Endometrial microvascular endothelial cells (primary cell): ENCODE data around the gene FCRL6. TPM values are rescaled to one million over a fixed set of nuclear protein-coding genes. Genes with fewer than 3 reads are reported as not detected.

Experiments
- in situ Hi-C: cut with HindIII; loops from 2 replicates; pipeline ENCODE4 v1.10.0; 2017; ENCODE audit warnings: low sequenced_read_pairs, low pct_unique_long_range_greater_than_20kb; ENCODE audit errors: inconsistent ontology term
- total RNA-seq: library from RNA; depleted of rRNA; stranded (reverse); fragments of >200 nt; gene quantifications from one replicate; pipeline ENCODE4 v1.2.3, GENCODE V29; 2015; ENCODE audit errors: inconsistent ontology term

The FCRL6 gene
- total RNA-seq, 1 donor from 2014 or later = not detected

DNA sequence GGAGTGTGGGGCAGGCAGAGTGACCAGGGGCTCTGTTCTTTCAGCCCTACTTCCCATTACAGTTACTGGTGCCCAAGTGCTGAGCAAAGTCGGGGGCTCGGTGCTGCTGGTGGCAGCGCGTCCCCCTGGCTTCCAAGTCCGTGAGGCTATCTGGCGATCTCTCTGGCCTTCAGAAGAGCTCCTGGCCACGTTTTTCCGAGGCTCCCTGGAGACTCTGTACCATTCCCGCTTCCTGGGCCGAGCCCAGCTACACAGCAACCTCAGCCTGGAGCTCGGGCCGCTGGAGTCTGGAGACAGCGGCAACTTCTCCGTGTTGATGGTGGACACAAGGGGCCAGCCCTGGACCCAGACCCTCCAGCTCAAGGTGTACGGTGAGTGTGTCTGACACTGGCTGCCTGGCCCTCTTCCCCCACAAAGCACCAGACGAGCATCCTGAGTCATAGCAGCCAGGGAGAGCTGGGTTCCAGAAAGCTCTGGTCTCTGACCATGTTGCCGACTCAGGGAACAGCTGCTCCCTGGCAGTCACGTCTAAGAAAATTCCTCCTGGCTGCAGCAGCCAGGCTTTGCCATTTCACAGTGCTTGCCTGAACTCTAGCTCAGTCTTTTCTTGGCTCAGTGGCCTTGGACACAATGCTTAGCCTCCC lies 27.8 kb downstream of the FCRL6 start:
- in situ Hi-C loops = no loop called here

DNA sequence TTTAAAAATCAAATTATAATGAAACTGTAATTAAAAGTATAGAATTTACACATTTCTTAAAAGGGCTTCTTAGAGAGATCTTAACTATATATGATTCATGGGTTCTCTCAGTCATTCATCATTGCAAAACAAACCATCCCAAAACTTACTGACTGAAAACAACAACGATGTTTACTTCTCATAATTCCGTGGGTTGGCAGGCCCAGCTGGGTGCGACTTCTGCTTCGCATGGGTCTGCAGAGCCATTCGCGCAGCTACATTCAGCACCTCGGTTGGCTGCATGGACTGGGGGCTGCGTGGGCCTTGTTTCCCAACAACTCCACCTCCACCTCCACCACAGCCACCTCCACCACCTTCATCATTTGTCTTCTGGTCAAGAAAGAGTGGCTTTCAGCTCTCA lies 28.6 kb downstream of the FCRL6 start:
- in situ Hi-C loops = no loop called here

DNA sequence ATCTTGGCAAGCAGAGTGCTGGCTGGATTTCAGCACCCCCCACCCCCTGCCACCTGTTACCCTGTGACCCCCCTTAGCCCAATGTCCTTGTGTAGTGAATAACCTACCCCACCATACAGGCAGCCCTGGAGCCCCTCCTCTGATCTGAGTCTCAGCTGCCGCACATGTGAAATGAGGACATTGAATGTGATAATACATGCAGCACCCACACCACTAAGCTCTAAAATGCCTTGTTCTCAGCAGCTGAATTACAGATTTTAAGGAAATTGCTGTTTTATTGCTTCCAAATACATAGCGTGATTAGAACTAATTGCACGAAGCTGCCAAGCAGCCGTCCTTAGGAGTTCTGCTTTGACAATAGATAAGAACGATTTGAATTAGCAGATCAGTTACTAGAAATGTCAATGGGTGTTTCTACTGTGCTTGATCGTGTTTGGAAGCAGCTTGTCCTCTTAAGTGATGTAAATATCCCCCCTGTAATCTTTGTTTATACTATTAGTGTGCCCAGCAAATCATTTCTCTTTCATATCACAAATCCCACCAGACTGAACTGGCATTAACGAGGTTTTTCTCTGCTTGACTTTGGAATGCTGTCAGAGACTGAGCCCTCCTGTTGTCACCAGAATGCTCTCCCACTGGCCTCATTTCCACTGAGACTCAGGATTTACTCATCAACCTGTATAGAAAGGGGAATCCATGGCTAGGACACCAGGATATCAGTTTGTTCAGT lies 29.4 kb downstream of the FCRL6 start:
- in situ Hi-C loops = no loop called here

DNA sequence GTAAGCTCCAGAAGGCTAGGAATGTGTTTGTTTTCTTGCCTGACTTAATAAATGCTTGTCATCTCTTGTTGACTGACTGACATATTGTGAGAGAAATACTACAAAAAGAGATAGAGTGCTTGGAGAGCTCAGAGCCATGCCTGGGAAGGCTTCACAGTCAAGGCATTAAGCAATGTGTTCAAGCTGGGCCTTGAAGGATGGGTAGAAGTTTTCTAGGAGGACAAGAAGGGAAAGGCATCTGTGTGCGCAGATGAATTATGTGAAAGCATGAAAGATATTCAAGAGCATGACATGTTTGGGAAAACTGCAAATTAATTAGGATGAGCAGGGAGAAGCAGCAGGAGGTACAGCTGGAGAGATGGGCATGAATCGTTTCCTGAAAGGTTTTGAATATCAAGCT lies 30.1 kb downstream of the FCRL6 start:
- in situ Hi-C loops = no loop called here

DNA sequence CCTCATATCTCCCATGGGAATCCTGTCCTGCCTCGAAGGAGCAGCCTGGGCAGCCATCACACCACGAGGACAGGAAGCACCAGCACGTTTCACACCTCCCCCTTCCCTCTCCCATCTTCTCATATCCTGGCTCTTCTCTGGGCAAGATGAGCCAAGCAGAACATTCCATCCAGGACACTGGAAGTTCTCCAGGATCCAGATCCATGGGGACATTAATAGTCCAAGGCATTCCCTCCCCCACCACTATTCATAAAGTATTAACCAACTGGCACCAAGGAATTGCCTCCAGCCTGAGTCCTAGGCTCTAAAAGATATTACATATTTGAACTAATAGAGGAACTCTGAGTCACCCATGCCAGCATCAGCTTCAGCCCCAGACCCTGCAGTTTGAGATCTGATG lies 33.2 kb downstream of the FCRL6 start:
- in situ Hi-C loops = no loop called here

DNA sequence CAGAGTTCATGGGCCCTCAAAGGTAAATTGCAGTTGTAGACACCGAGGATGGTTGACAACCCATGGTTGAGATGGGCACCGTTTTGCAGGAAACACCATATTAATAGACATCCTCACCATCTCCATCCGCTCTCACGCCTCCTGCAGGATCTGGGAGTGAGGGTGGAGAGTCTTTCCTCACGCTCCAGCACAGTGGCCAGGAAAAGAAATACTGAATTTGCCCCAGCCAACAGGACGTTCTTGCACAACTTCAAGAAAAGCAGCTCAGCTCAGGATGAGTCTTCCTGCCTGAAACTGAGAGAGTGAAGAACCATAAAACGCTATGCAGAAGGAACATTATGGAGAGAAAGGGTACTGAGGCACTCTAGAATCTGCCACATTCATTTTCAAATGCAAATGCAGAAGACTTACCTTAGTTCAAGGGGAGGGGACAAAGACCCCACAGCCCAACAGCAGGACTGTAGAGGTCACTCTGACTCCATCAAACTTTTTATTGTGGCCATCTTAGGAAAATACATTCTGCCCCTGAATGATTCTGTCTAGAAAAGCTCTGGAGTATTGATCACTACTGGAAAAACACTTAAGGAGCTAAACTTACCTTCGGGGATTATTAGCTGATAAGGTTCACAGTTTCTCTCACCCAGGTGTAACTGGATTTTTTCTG lies 33.8 kb downstream of the FCRL6 start:
- in situ Hi-C loops = no loop called here

DNA sequence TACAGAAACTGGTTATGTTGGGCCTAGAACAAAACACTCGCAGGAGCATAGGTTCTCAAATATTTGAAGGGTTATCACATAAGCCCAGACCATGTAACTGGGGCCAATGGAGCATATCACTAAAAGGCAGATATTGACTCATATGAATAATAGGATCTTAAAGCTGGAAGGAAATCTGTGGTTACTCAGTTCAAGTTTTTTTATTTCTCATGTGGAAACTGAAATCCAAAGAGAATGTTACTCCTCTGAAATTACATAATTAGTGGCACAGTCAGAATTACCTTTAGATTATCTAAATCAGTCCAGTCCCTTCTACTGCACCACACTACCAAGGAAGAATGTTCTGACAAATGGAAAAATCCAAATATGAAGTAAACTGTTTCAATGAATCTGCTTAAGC lies 36.6 kb downstream of the FCRL6 start:
- in situ Hi-C loops = no loop called here

DNA sequence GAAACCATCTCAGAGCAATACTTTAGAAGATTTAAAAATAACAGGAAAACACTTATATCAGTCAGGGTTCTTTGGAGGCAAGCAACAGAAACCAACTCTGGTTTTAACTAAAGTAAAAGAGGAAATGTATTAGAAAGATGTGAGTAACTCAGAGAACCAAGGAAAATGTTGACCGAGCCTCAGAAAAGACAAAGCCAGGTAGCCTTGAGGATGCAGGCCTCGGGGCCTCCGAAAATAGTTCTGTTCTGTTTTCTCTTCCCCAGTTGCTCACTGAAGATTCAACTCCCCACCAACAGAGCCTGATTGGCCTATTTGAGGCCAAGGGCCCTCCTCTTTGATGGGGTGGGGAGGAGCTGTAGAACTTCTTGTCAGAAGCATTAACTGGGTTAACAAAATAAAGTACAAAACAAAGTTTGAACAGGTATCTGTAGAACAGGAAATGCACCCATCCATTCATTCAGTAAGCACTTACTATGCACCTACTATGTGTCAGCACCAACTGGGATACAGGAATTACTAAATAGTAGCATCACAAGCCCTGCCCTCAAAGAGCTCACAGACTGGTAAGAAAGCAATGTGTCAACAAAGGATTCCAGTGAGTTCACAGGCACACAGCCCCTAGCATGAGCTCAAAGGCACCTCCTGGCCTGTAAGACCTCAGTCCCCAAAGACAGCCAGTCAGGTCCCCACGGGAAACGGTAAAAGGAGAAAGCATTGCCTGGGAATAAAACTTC lies 37.1 kb downstream of the FCRL6 start:
- in situ Hi-C loops = no loop called here

DNA sequence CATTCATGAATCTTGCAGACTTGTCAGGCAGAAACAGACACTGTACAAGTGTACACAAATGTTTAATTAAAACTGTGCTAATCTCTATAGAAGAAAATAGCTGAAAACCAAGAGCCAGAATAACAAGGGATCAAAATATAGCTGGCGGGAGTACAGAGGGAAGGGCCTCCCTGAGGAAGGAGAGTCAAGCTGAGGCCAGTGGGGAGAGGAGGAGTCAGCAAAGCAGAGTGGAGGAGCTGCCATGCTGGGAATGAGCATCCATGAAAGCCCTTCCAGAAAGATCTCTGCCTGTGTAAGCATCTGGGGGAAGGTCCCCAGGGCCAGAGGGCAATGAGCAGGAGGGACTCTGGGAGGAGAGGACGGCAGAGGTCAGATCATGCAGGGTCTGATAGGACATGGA lies 39.6 kb downstream of the FCRL6 start:
- in situ Hi-C loops = no loop called here

DNA sequence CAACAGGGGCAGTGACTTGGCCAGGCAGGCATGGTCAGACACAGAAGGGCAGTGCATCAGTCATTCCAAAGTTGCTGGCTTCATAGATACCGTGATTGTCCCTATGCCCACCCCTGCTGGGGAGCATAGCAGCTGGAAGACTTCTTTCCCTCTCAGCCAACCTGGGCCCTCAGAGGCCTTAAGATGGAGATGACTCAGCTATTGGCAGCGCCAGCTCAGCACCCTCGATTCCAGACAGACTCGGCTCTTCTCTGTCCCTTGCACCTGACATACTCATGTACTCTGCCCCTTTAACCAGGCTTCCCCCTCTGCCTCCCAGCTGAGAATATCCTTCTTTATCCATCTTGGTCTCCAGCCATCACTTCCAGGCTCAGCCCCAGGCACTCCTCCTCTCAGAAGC lies 41.3 kb downstream of the FCRL6 start:
- in situ Hi-C loops = no loop called here

DNA sequence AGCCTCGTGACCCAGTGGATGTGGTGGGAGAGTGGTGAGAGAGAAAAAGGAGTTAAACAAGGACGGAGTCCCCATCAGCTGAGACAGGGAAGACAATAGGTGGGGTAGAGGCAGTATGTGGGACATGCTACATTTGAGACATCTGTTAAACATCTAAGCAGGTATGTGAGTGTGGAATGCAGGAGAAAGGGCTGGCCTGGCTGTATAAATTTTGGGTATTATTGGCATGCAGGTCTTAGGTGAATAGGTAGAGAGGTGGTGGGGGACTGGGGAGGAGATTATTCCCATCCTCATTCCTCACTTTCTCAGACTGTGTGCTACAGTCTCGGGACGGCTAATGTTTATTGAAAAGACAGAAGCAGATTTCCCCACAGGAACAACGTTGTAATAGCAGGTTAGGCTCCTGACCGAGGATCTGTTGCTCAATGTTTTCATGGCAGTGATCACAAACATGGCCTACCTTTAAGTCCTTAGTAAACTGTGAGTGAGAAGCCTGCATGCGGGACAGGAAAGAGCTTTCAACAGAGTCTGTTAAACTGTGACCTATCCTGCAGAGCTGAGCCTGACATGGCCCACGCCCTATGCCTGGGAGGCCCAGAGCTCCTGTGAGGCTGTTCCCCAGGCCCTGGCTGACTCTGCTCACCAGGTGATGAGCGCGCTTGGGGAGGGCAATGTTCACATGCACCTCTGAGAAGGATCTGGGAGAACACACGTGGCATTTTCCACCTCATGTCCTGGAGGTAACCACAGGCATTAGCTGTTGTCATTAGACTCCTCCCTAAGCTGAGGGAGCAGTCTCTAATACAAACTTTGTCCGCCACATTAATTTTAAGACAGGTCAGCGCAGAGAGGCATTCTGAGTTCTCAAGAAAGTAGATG lies 43.8 kb downstream of the FCRL6 start:
- in situ Hi-C loops = no loop called here

DNA sequence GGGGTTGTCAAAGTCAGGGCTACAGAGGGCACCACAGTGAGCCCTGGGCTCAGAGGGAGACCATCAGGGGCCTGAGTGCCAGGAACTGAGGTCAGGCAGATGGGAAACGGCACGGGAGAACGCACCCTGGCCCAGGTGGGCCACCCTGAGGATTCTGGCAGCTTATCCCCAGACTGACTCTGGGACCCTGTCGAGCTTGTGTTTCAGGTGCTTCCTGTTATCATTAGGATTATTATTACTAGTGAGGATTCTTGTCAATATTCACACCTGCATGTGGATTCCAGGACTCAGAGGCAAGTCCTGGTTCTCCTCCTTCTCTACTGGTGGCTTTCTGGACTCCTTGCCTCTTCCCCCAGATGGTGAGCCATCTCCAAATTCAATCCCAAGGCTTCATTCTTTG lies 45.1 kb downstream of the FCRL6 start:
- in situ Hi-C loops = no loop called here

DNA sequence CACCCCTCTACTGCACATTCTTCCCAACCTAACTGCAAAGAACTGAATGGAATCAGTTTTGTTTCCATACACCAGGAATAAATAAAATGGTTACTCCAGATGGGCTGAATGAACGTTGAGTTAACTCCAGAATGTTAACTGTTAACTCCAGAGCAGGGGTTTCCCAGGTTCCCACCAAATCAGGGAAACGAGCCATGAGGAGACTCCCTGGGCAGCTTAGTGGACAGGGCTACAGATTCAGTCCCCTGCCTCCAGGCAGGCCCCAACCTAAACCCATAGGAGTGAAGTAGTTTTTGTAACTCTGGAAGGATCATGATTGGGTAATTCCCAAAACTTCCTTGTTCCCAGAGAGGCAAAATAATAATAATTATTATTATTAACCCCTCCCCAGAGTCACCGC lies 46.2 kb downstream of the FCRL6 start:
- in situ Hi-C loops = no loop called here

DNA sequence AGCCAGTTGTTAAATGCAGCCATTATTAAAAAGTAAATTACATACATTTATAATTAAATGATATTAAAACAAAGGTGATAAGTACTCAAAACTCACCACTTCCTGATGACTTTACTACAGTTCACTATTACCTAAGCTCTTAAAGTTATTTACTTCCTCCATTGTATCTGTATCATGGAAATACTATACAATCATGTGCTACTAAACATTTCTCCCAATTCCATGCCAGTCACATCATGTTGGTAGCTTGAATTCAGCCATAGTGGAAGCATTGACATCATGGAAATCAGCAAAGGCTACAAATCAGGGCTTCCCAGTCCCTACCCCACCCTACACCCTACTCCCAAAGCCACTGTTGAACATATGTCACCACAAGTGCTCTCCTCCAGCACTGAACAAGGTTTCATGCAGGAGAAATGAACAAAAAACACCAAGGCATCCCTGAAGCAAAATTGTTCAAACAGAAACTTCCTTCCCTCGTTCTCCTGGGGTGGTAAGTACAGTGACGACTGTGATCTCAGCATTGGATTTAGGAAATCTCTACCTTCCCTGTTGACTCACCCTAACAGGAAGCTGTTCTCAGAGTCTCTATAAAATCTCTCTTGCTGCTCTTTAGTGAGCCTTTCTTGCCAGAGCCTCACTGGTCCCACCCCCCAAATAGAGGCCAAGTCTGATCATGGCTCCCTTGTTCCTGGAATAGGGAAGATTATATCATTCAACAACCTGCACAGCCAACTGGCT lies 47.6 kb downstream of the FCRL6 start:
- in situ Hi-C loops = no loop called here

DNA sequence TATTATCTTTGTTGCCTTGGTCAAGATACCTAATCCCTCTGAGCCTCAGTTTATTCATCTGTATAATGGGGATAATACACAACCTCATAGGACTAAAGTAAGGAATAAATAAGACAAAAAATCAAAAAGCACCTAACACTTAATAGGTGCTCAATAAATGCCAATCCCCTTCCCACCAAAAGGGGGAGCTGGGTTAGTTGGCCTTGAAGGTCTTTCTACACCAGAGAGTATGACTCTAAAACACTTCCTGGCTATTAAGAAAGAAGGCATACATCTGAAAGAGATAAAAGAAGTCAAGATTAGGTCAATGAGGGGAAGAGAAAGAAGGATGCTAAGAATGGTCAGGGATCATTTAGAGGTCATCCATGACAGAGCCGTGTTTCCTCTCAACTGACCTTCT lies 49.2 kb downstream of the FCRL6 start:
- in situ Hi-C loops = no loop called here

DNA sequence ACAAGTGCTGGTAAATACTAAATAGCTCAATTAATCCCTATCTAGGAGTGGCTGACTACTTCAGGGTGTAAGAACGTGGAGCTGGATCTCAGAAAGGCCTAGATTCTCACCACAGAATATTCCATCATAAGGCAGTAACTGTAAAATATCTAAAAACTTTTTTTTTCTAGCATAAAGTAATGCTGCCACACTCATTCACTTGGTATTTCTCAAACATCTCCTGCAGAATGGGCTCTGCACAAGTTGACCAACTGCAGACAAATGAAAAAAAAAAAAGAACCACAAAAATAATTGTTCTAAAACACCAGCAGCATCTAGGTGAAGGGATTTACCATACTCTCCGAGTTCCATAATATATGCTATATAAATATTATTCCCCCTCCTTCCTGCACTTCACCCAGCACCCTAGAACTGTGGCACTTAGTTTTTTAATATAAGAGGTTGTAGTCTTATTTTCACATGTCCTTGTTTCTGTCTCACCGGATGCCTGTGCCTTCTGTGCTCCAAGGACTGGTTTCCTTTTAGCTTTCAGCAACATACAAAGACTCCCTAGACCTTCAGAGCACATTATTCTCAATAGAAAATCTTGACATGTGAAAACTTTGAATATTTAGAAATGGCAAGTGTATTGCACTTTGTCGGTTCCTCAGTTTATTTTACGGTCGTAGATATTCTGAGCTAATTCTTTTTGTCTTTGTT lies 51.4 kb downstream of the FCRL6 start:
- in situ Hi-C loops = no loop called here

DNA sequence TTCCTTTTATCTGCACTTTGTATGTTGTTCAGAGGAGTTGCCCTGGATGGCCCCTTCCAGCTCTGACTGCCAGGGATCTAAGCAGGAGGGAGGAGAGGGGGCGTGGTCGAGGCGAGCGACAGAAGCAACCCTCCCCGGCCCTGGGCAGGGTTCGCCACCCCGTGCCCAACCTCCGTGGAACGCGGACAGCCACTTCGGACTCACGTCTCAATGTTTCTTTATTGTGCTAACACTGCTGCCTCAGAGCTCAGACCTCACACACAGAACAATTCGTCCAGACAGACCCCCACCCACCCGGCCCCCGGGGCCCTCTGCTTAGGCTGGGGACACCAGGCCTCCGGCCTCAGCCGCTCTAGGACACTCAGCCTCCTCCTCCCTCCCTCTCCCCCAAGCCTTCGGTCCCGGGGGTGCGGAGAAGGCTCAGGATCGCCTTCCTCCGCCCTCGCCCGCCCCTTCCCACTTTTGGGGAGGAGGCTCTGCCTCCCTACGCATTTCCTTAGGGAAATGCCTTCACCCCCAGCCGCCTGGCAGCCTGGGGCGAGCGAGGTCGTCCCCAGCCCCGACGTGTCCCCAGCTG lies 52.0 kb downstream of the FCRL6 start:
- in situ Hi-C loops = no loop called here
